Astrocyte of the cerebellum (primary cell): Measurements from ENCODE around the gene CLNK.

Experiments used
- DNase-seq: peaks from one replicate; pipeline ENCODE4 v3.0.0-alpha.2; 2011; ENCODE audit warnings: low read depth
- H3K4me3 ChIP-seq: 2 replicates; pipeline ENCODE4 v1.5.1; 2011; ENCODE audit warnings: mild to moderate bottlenecking, low read depth, low read length, moderate library complexity
- in situ Hi-C: cut with HindIII; loops from 2 replicates; pipeline ENCODE4 v1.10.0; 2017; ENCODE audit warnings: low sequenced_read_pairs
- TF ChIP-seq, protein P1 (sequence below): IDR thresholded peaks from 2 replicates; pipeline ENCODE4 v1.5.1; 2012; ENCODE audit warnings: low read length, low read depth, moderate library complexity, mild to moderate bottlenecking; ENCODE audit errors: missing control alignments

The CLNK gene

DNA sequence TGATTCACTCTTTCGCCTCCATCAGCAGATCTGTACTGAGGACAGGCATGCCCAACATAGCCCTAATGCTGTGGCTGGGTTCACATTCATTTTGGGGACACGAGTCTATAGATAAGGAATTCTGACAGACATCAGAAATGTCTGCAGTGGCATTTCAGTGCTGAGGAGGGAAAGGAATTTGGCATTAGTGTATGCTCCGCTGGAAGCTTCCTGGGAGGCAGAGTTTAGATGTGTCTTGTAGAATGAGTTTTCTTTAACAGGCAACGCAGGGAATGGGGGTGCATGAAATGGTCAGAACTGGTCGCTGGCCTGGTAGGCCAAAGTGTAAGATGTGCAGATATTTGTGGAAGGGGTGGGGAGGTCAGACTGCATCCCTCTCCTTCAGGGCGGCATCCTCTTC, 183.8 kb downstream of the CLNK start:
- no peak overlapping the region for H3K4me3 ChIP-seq
- TF ChIP-seq, protein P1, sequence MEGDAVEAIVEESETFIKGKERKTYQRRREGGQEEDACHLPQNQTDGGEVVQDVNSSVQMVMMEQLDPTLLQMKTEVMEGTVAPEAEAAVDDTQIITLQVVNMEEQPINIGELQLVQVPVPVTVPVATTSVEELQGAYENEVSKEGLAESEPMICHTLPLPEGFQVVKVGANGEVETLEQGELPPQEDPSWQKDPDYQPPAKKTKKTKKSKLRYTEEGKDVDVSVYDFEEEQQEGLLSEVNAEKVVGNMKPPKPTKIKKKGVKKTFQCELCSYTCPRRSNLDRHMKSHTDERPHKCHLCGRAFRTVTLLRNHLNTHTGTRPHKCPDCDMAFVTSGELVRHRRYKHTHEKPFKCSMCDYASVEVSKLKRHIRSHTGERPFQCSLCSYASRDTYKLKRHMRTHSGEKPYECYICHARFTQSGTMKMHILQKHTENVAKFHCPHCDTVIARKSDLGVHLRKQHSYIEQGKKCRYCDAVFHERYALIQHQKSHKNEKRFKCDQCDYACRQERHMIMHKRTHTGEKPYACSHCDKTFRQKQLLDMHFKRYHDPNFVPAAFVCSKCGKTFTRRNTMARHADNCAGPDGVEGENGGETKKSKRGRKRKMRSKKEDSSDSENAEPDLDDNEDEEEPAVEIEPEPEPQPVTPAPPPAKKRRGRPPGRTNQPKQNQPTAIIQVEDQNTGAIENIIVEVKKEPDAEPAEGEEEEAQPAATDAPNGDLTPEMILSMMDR = no peak
- in situ Hi-C loops = no loop called here
- no peak for DNase-seq

DNA sequence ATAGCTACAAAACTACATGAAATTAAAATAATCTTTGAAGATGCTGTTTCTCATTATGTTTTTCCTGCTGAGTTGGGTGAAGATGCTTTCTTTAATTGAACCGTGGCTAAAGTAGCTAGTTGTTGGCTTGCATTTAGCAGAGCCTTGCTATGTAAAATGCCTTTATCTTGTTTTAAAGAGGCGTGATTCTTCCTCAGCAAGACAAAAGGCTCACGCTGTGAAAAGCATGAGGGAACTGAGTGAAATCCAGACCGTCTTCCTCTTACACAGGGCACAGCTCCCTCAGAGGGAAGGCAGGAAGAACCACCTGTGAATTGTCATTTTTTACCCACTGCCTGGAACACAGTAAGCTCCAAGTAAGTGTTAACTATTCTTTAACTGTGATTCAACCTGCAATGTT, 188.4 kb downstream of the CLNK start:
- TF ChIP-seq, protein P1 = no peak
- H3K4me3 ChIP-seq = no peak overlapping the region
- in situ Hi-C loops = no loop called here
- no peak for DNase-seq

DNA sequence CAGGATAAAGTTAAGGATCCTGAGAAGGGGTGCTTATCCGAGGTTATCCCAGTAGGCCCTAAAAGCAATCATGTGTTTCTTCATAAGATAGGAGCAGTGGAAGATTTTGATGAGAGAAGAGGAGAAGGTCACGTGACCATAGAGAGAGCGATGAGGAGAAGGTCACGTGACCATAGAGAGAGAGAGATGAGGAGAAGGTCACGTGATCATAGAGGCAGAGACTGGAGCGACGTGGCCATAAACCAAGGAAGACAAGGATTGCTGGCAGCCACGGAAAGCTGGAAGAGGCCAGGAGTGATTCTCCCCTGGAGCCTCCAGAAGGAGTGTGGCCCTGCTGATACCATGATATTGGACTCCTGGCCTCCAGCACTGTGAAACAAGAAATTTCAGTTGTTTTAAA, 188.9 kb downstream of the CLNK start:
- TF ChIP-seq, protein P1 = no peak
- DNase-seq = no peak
- no peak overlapping the region for H3K4me3 ChIP-seq
- in situ Hi-C loops = no loop called here

DNA sequence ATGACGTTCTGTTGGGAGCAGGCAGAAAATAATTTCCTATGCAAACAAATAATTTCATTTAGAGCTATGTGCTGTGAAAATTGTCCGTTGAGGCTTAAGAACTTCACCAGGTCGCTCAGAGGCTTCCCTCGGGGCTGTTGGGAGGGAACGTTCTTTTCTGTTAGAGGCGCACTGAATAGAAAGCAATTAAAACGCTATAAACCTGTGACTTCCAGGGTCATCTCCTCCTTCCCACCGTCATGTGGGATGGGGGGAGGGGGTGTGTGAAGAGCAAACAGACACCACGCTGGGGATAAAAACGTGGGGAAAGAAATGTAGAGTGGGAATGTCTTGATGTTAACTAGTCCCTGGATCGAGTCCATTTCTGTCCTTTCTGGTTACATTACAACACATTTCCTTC, 192.1 kb downstream of the CLNK start:
- H3K4me3 ChIP-seq = no peak overlapping the region
- DNase-seq = no peak
- in situ Hi-C loops = no loop called here
- TF ChIP-seq, protein P1 = no peak

DNA sequence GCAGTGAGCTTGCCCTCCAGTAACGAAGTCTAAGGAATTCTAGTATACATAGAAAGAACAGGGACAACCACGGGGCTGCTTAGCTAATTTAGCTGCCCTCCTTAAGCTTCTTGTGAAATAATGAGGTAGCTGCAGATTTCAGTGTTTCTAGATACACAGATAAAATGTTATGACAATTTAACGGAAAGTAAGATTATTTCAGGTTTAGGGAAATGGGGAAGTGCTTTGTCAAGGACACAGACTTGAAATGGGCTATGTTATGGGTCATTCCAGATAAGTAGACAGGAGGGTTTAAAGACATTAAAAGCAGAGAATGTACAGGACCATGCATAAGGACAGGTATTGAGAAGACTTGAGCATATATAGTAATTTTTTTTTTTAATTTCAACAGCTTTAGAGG, 193.2 kb downstream of the CLNK start:
- DNase-seq = no peak
- TF ChIP-seq, protein P1 = no peak
- in situ Hi-C loops = no loop called here
- H3K4me3 ChIP-seq = no peak overlapping the region

DNA sequence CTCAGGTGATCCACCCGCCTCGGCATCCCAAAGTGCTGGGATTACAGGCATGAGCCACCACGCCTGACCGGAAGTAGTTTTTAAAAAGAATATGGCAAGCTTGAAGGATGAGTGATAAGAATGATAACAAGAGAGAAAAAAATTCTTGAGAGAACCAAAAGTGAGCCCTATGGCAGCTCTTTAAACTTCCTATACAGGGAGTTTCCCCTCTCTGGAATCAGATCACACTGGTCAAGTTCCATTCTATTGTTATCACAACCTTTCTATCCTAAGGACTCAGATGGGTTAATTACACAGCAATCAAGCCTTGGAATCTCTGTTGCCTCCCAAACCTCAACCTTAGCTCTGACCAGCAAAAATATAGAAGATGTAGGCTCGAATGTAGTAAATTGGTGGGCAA, 193.6 kb downstream of the CLNK start:
- in situ Hi-C loops = no loop called here
- TF ChIP-seq, protein P1 = no peak
- DNase-seq = no peak
- no peak overlapping the region for H3K4me3 ChIP-seq

DNA sequence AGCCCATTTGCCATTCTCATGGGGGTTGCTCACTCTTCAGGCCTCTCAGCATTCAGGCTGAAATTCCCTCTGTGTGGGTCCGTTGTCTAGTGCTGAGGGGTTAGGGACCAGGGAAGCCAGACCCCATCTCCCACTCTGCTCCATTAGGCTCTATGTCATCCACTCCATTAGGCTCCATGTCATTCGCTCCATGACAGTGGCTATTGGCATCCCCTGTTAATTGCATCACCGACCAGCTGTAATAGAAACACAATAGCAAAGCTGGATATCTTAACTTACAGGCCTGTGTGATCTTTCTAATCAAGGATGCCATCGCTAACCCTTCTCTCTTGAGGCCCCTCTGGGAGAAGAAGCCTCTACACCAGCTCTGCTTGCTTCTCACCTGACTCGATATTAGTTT, 201.7 kb downstream of the CLNK start:
- DNase-seq = no peak
- H3K4me3 ChIP-seq = no peak overlapping the region
- in situ Hi-C loops = no loop called here
- TF ChIP-seq, protein P1 = no peak
